Measurements from ENCODE around the gene FBLIM1.

The FBLIM1 gene

GRCh38 chr1:15748690-15749398 lies 9.8 kb upstream of the FBLIM1 start:
- no peak for DNase-seq

GRCh38 chr1:15749399-15750291 lies 8.9 kb upstream of the FBLIM1 start:
- DNase-seq = no peak

- DNase-seq = no peak
Measured at GRCh38 chr1:15750924-15751323, 7.7 kb upstream of the FBLIM1 start.

DNA sequence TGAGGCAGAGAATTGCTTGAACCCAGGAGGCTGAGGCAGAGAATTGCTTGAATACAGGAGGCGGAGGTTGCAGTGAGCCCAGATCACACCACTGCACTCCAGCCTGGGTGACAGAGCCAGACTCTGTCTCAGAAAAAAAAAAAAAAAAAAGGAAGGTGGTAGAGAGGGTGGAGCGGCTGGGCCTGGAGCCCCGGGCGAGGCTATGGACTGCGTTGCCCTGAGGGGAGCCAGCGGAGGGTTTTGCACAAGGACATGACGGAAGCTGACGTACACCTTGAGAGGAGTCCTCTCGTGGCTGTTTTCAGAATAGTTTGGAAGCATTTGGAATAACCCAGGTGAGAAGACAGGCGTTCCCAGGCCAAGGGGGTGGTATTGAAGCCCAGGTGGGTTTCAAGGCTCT lies 6.9 kb upstream of the FBLIM1 start:
- no peak for DNase-seq

DNA sequence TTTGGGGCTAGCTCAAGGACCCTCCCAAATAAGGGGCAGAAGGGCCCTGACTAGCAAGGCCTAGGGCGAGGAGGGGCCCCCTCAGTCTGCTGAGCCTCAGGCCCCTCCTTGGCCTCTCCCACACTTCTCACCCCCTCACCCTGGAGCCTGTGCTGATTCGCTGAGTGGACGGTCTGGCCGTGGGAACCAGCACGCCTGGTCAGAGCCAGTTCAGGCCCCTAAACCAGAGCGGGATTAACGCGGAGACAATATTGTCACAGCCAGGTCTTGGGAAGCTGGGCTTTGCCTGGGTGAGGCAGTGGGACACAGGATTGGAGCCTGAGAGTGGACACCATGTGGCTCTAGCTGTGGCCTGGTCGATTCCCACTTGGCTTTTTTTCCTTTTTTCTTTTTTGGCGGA lies 4.8 kb upstream of the FBLIM1 start:
- no peak for DNase-seq

GRCh38 chr1:15755021-15755645 lies 3.5 kb upstream of the FBLIM1 start:
- no peak for DNase-seq

DNA sequence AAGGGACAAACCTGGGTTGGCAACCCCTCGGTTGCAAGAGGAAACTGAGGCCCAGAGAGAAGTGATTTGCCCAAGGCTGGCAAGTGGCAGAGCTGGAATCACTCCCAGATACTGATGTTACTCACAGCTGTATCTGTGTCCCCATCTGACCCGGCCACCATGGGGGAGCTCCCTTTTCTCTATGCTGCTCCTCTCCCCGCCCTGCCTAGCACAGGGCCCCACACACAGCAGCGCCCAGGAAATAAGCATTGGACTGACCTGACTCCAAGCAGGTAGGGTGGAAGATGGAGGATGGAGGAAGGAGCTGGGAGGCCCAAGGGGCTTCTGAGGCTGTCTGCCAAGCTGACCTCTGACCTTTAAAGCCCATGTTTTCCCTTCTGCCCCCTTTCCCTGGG lies 3.0 kb upstream of the FBLIM1 start:
- DNase-seq = no peak

GRCh38 chr1:15756143-15757015 lies 2.2 kb upstream of the FBLIM1 start:
- no peak for DNase-seq

DNA sequence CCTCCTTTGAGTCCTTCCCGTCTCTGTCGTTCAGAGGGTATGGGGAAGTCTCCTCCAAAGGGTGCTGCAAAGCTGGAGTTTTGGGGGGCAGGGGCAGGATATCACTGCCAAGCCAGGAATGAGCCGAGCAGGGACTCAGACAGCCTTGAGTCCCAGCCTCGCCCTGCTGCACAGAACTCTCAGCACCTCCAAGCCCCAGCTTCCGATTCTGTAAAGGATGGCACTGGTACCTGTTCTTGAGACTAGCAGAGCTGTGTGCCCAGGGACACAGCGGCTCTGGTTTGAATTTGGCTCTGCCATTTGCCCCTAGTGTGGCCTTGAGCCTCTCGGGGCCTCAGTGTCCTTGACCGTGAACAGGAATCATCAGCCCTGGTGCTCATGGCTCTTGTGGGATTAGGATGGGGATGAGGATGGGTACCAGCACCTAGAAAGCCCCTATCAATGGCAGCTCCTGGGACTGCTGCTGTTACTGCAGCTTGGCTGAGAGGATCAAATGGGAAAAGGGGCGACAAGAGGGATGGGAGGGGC lies 1.5 kb upstream of the FBLIM1 start:
- peak in 3 of 4 experiments; percentile 10 to 40 (median 28) for DNase-seq

DNA sequence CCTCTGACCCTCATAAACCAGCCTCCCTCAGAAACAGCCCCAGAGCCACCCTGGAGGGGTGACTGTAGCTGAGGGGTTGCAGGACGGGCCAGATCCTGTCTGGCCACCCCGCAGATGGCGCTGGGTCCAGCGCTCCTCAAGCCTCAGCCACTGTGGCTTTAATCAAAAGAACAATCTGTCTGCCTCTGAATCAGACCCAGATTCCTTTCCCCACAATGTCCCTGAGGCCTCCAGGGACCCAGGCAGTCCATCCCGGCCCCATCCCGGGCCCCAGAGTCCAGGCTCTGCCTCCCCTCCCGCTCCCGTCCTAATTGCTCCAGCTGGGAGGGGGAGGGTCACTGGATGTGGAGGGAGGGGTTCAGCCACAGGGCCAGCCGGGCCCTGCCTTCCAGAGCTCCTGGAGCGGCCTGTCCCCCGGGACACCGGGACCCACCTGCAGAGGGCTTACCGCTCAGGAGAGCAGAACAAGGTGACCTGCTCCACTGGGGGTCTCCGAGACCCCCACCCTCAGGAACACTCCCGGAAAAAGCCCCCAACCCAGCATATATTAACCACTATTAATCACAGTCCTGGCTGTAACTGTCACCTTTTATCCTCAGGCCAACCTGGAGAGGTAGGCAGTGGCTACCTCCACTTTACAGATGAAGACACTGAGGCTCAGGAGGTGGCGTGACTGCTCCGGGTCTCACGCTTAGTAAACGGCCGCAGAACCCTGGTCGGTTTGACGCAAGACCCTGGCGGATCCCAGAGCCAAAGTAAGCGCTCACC lies 836 bp upstream of the FBLIM1 start:
- DNase-seq = no peak

DNA sequence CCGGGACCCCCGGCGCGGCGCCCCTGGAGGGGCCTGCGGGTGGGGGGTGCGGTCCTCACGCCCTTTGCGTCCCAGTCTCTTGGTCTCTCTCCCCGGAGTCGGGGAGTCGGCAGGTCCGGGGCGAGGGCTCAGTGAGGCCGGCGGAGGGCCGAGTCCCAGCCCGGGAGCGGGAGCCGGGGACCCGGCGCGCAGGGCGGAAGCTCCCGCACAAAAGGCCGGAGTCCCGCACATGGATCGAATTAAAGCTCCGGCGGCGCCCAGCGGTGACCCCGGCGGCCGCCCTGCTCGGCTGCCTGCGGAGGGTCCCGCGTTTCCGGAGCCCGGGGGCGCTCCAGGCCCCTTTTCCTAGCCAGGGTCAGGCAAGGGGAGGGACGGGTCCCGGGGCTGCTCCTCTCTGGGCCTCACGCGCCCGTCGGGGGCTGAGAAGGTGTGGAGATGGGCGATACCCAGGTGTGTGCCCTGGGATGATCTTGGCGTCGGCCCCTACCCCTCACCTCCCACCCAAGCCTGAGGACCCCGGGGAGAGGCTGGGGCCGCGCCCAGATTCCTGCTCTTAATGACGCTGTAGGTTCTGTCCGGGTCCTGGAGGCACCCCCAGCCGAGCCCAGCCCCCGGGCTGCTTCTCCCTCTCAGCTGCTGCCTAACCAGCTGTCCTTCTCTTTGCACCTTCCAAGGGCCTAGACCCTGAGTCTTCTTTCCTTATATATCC lies 512 bp downstream of the FBLIM1 start:
- peak in 2 of 4 experiments; percentile 33 to 50 for DNase-seq

GRCh38 chr1:15760520-15761211 lies 2.1 kb downstream of the FBLIM1 start:
- DNase-seq = no peak

DNA sequence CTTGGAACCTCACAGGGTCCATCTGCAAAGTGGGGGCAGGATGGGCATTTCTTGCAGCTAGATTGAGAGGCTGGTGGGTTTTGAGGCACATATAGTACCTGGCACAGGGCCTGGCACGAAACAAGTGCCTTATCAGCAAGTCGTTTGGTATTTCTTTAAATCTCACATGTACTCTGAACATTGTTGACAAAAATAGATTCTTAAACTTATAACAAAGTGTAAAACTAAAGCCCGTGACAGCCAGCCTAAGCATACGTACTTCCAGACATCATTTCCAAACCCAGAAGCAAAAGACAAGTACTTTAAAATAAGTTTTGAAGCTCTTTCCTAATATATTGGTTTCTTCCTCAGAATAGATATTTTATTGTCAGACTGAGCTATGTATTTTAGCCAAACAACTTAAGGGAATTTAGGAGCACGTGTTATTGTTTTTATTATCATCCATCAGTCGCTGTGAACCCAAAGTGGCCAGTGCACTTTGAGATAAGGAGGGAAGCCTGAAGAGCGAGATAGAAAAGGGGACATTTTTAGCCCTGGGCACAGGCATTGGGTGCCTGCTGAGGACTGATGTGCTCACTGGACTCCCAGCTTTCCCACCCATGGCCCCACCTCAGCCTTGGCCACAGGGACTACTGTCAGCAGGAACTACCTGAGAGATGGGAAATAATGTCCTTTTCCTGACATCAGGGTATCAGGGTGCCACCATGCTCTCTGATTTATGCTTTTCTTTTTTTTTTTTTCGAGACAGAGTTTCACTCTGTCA lies 3.0 kb downstream of the FBLIM1 start:
- no peak for DNase-seq

- no peak for DNase-seq
Measured at GRCh38 chr1:15762546-15762945, 4.0 kb downstream of the FBLIM1 start.

DNA sequence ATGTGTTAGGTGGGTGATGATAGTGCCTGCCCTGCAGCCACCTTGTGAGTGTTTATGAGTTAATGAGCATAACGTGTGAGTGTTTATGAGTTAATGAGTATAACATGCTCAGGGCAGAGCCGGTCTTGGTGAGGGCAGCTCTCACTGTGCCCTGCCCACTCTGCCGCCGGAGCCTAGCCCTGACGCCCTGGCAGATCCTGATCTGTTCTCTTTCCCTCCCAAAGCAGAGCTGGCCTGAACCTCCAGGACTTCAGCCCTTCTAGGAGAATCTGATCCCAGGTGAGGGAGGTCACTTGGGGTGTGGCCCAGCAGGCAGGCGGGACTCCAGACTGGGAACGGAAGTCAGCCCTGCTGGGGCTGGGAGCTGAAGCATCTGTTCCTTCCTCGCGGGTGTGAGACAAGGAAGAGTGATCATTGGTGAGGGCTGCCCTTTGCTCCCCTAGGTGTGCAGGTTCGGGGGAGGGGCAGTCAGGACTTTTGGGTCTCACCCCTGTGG lies 5.7 kb downstream of the FBLIM1 start:
- no peak for DNase-seq

DNA sequence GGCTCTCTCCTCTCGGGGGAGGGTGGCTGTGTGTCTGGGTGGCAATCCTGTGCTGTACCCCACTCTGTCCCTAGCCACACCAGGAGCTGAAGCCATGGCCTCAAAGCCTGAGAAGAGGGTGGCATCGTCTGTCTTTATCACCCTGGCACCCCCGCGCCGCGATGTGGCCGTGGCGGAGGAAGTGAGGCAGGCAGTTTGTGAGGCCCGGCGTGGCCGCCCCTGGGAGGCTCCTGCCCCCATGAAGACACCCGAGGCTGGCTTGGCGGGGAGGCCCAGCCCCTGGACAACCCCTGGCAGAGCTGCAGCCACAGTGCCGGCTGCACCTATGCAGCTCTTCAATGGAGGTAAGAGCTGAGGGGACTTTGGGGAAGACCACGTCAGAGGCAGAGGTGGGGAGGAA lies 6.3 kb downstream of the FBLIM1 start:
- DNase-seq = no peak

DNA sequence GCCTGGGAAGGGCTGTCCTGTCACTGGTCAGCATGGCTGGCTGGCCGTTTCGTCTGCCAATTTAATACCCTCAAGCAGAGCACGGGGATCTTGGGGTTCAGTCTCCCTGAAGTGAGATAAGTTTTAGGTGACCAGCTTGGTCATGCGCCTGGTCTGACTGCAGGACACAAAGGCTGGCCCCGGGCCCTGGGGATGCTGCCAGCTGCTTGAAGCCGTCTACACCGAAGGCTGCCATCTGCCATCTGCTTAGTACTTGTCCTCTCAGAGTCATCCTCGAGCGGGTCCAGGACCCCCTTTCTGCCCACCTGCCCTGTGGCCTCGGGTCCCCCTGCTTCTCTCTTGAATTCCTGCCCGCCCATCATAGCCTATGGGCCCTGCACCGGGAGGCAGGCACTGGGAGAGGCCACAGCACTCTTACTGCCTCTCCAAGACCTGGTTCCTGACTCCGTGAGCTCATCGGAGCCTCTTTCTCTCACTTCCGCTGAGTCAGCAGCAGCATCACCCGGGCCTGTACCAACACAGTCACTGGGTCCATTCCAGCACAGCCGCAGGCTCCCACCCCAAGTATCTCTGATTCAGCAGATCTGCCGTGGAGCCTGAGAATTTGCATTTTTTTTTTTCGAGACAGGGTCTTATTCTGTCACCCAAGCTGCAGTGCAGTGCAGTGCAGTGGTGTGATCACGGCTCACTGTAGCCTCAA lies 7.0 kb downstream of the FBLIM1 start:
- no peak for DNase-seq

- no peak for DNase-seq
Measured at GRCh38 chr1:15767941-15768340, 9.3 kb downstream of the FBLIM1 start.

DNA sequence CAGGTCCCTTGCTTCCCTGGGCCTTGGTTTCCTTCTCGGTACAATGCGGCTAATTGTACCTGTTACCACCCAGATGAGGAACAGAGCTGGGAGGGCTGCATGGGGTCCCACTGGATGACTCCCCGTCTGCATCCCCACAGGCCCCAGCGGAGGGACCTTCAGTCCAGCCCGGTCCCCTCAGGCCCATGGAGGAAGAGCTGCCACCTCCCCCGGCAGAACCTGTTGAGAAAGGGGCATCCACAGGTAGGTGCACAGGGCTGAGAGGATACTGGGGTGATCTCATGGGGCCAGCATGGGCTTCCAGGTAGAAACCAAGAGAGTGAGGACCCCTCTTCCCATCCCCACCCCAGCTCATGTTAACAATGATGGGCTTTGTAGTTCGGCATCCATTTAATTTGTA lies 9.8 kb downstream of the FBLIM1 start:
- DNase-seq = no peak

All from suppressor macrophage (primary cell).